Effector memory CD8-positive, alpha-beta T cell (primary cell): ENCODE results near the gene RUNX3.

Experiments
- ATAC-seq: fragments of 150-1000 bp; cut with Tn5 transposase; replicated peaks from 2 replicates; pipeline ENCODE4 v1.10.0; 2021; ENCODE audit warnings: mild to moderate bottlenecking, moderate library complexity
- DNase-seq, 3 experiments: peaks; one replicate each; pipeline ENCODE4 v3.0.0; 2021
- H3K27ac Mint-ChIP-seq, 2 donors: one replicate each; pipeline ENCODE4 v1.8.0; 2022; ENCODE audit warnings: mild to moderate bottlenecking in 2 of 2, mixed read lengths in 2 of 2, moderate library complexity in 2 of 2
- H3K27me3 Mint-ChIP-seq, 2 donors: one replicate each; pipeline ENCODE4 v1.8.0; 2022; ENCODE audit warnings: mixed read lengths in 2 of 2
- H3K36me3 Mint-ChIP-seq: one replicate; pipeline ENCODE4 v1.8.0; 2022; ENCODE audit warnings: mild to moderate bottlenecking, moderate library complexity, mixed read lengths; ENCODE audit not compliant: insufficient read depth
- H3K4me1 Mint-ChIP-seq, 2 donors: one replicate each; pipeline ENCODE4 v1.8.0; 2022; ENCODE audit warnings: low read depth in 2 of 2, mixed read lengths in 2 of 2
- H3K4me3 Mint-ChIP-seq, 2 donors: one replicate each; pipeline ENCODE4 v1.8.0; 2022; ENCODE audit warnings: mild to moderate bottlenecking in 2 of 2, mixed read lengths in 2 of 2, moderate library complexity in 2 of 2
- H3K9me3 Mint-ChIP-seq, 2 donors: one replicate each; pipeline ENCODE4 v1.8.0; 2022; ENCODE audit warnings: mixed read lengths in 2 of 2

Gene RUNX3

DNA sequence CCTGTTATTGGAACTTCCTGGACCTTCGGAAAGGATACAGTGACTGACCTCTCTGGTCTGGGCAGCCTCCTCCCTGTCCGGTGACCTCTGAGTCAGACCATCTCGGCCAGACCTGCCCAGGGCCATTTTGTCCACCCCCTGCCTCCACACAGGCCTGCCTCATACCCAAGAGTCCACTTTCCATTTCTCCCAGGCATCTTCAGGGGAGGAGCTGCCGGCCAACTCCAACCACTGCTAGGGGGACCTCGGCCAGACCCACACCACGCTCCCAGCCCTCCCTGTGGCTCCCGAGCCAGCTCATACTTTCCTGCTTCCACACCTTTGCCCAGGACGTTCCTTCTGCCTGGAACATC, 29.5 kb upstream of the RUNX3 start:
- Mint-ChIP-seq H3K27me3 (no peaks in the 10 kb centered on the region), H3K4me3 (peak overlapping the region in 1 of 2 donors; percentile 56), H3K4me1 (peaks cover 61 to 73% of the 10 kb centered on the region in 2 donors), H3K9me3 (no peaks in the 10 kb centered on the region), H3K27ac (peak overlapping the region in 1 of 2 donors; percentile 84), H3K36me3 (peaks cover 21% of the 10 kb centered on the region)
- no peak for ATAC-seq
- no peak for DNase-seq

GRCh38 chr1:24958766-24959622, 28.9 kb upstream of the RUNX3 start:
- peaks cover 15% of the 10 kb centered on the region for H3K36me3 Mint-ChIP-seq
- no peak for DNase-seq
- H3K27me3 Mint-ChIP-seq = no peaks in the 10 kb centered on the region
- no peak overlapping the region for H3K27ac Mint-ChIP-seq
- H3K9me3 Mint-ChIP-seq = no peaks in the 10 kb centered on the region
- peaks cover 62 to 73% of the 10 kb centered on the region in 2 donors for H3K4me1 Mint-ChIP-seq
- H3K4me3 Mint-ChIP-seq = peak overlapping the region; percentile 23 to 38
- no peak for ATAC-seq

DNA sequence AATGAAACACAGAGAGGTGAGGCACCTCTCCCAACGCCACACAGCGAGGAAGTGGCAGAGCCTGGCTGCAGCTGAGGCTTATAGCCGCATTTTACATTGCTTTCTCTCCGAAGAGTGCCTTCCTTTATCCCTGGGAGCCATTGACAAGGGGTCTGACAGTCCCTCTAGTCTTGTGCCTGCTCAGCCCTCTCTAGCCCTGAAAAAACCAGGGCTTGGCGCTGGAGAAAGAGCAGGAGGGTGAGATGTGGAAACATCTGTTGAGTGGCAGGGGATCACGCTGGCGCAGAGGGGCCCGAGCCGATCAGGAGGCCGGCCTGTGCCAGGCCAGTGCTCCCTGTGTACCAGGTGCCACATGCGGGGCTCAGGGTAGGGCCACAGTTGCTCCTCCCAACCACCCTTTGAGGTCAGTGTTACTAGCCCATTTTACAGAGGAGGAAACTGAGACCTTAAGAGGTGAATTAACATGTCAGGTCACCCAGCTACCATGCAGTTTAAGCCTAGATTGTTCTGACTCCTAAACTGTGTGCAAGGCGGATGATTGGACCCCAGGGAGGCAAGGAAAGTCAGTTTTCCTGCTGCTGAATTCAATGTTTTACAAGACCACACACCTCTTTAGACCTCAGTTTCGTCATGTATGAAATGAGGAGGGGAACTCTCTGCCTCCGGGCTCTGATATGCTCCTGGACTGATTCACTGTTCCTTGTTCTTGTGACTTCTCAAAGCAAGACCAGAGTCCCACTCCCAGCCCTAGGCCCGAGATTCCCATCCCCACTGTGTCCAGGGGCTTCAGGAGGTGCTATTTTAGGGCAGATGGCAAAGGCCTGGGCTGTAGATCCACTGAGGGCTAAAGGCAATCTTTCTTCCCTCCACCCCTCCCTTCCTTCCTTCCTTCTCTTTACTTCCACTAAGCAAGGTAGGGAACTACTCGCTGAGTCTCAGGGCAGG, 28.0 kb upstream of the RUNX3 start:
- peaks cover 56 to 67% of the 10 kb centered on the region in 2 donors for H3K4me1 Mint-ChIP-seq
- H3K9me3 Mint-ChIP-seq = no peaks in the 10 kb centered on the region
- DNase-seq = no peak
- no peaks in the 10 kb centered on the region for H3K27me3 Mint-ChIP-seq
- H3K4me3 Mint-ChIP-seq = peak overlapping the region; percentile 14 to 51
- ATAC-seq = no peak
- peak overlapping the region; percentile 69 to 78 for H3K27ac Mint-ChIP-seq
- peaks cover 9% of the 10 kb centered on the region for H3K36me3 Mint-ChIP-seq

DNA sequence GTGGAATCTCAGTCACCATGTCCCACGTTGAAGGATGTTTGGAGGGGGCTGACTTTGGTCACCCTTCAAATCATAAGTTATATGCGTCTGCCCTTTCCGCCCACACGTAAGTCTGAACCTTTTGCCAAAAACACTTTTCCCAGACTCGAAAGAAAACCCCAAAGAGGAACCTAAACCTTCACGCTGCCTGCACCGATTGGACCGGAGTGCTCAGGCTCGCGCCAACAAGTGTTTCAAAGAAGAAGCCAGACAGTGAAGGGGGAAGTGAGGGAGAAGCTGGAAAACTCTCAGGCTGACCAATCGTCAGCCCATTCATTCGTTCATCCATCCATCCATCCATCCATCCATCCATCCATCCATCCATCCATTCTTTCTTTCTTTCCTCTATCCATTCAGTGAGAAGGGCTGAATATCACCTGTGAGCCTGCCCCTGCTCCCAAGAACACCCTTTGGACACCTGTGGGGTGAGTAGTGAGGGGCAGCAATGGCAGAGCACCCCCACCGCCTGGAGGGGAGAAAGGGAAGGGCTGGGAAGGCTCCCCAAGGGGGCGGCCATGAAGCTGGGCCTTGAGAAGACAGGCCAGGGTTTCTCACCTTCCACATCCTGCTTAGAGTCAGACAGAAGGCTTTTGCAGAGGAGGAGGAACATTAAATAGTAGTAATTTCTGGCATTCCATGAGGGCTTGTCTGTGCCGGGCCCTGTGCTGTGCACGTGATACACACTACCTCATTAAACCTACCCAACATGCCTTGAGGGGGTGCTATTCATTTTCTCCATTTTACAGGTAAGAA, 27.1 kb upstream of the RUNX3 start:
- no peak for ATAC-seq
- Mint-ChIP-seq H3K36me3 (peaks cover 6% of the 10 kb centered on the region), H3K27ac (peak overlapping the region; percentile 69 to 78), H3K4me1 (peaks cover 58 to 69% of the 10 kb centered on the region in 2 donors), H3K4me3 (peak overlapping the region; percentile 38 to 51), H3K9me3 (no peaks in the 10 kb centered on the region), H3K27me3 (no peaks in the 10 kb centered on the region)
- DNase-seq = no peak

GRCh38 chr1:24955779-24956365, 25.8 kb upstream of the RUNX3 start:
- H3K27me3 Mint-ChIP-seq = no peaks in the 10 kb centered on the region
- peak overlapping the region; percentile 13 to 54 for H3K4me3 Mint-ChIP-seq
- peaks cover 6% of the 10 kb centered on the region for H3K36me3 Mint-ChIP-seq
- H3K9me3 Mint-ChIP-seq = no peaks in the 10 kb centered on the region
- ATAC-seq (no peak), DNase-seq (no peak)
- peaks cover 61 to 67% of the 10 kb centered on the region in 2 donors for H3K4me1 Mint-ChIP-seq
- H3K27ac Mint-ChIP-seq = peak overlapping the region; percentile 42 to 91

GRCh38 chr1:24955161-24955560, 25.1 kb upstream of the RUNX3 start:
- H3K4me3 Mint-ChIP-seq = peak overlapping the region; percentile 54 to 74
- no peaks in the 10 kb centered on the region for H3K9me3 Mint-ChIP-seq
- H3K4me1 Mint-ChIP-seq = peaks cover 61 to 70% of the 10 kb centered on the region in 2 donors
- ATAC-seq (peak; percentile 89), DNase-seq (peak in 2 of 3 experiments; percentile 46 to 53)
- peaks cover 9% of the 10 kb centered on the region for H3K36me3 Mint-ChIP-seq
- H3K27ac Mint-ChIP-seq = peak overlapping the region; percentile 42 to 91
- H3K27me3 Mint-ChIP-seq = no peaks in the 10 kb centered on the region

- Mint-ChIP-seq H3K36me3 (peaks cover 10% of the 10 kb centered on the region), H3K4me1 (peaks cover 55 to 67% of the 10 kb centered on the region in 2 donors), H3K9me3 (no peaks in the 10 kb centered on the region), H3K27ac (peak overlapping the region; percentile 42 to 91), H3K4me3 (peak overlapping the region; percentile 54 to 74), H3K27me3 (no peaks in the 10 kb centered on the region)
- ATAC-seq = peak; percentile 12
- DNase-seq = no peak
Measured at GRCh38 chr1:24954631-24955030, 24.6 kb upstream of the RUNX3 start.

DNA sequence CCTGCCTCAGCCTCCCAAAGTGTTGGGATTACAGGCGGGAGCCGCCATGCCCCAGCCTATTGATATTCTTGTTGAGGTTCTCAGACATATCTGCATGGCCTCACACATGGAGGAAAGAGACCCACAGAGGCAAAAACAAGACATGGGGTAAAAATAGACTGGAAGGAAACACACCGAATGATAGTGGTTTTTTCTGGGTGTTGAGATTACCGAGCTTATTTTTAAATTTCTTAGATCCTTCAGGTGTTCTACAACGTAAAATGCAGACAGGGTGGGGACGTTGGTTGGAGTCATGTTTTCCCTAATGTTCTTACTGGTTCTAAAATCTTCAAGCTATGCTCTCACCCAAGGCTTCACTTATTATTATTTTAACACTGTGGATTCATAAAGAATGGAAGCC, 23.9 kb upstream of the RUNX3 start:
- peaks cover 12% of the 10 kb centered on the region for H3K36me3 Mint-ChIP-seq
- no peaks in the 10 kb centered on the region for H3K27me3 Mint-ChIP-seq
- peak overlapping the region; percentile 50 to 54 for H3K4me3 Mint-ChIP-seq
- DNase-seq (no peak), ATAC-seq (no peak)
- no peaks in the 10 kb centered on the region for H3K9me3 Mint-ChIP-seq
- peaks cover 51 to 62% of the 10 kb centered on the region in 2 donors for H3K4me1 Mint-ChIP-seq
- H3K27ac Mint-ChIP-seq = peak overlapping the region; percentile 42 to 91

GRCh38 chr1:24952413-24952841, 22.4 kb upstream of the RUNX3 start:
- Mint-ChIP-seq H3K27ac (peak overlapping the region in 1 of 2 donors; percentile 85), H3K4me1 (peaks cover 60% of the 10 kb centered on the region in 2 donors), H3K36me3 (peaks cover 12% of the 10 kb centered on the region)

DNA sequence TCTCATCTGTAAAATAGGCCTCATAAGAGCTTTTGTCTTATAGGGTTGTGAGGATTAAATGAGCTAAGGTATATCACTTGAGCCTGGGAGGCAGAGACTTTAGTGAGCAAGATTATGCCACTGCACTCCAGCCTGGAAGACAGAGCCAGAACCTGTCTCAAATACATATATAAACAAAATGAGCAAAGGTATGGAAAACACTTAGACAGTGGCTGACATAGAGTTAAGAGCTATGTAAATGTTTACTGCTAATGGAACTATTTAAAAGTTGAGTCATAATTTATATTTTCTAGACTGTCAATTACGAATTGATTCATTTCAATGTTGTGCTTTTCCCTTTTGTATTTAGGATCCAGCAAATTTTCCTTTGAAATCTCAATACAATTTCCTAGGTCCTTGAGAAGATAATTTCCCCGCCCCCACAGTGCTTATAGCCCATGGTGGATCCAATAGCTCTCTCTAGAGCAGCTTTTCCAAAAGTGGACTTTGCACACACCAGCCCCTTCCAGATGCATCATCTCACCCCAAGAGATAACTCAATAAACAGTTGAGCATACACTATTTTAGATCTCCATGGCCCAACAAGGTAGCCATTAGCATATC, 21.8 kb upstream of the RUNX3 start:
- Mint-ChIP-seq H3K9me3 (no peaks in the 10 kb centered on the region), H3K4me1 (peaks cover 59 to 61% of the 10 kb centered on the region in 2 donors), H3K27me3 (no peaks in the 10 kb centered on the region), H3K4me3 (peak overlapping the region; percentile 56 to 60), H3K36me3 (peaks cover 12% of the 10 kb centered on the region), H3K27ac (peak overlapping the region in 1 of 2 donors; percentile 85)
- ATAC-seq (no peak), DNase-seq (no peak)

More at GRCh38 chr1:24952413-24952841, 22.4 kb upstream of the RUNX3 start:
- Mint-ChIP-seq H3K9me3 (no peaks in the 10 kb centered on the region), H3K4me3 (peak overlapping the region; percentile 56 to 60), H3K27me3 (no peaks in the 10 kb centered on the region)
- ATAC-seq = peak; percentile 67
- peak; percentile 55 to 62 (median 60) for DNase-seq

DNA sequence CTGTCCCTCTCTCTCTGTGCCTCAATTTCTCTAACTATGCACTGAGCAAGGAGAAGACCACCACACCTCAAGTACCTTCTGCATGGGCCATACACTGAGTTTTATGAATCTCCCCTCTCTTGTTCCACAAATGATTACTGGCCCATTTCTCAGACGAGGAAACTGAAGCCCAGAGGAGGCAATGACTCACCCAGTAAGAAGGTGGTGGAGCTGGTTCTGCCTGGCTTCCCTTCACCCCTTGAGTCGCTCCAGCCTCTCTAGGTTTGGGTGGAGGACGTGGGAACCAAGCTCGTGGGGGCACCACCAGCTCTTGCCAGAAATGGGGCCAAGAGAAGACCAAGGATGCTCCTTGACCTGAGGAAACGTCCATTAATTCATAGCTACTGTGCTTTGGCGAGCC, 21.3 kb upstream of the RUNX3 start:
- H3K9me3 Mint-ChIP-seq = no peaks in the 10 kb centered on the region
- H3K4me3 Mint-ChIP-seq = no peak overlapping the region
- DNase-seq (no peak), ATAC-seq (no peak)
- no peaks in the 10 kb centered on the region for H3K27me3 Mint-ChIP-seq
- peaks cover 12% of the 10 kb centered on the region for H3K36me3 Mint-ChIP-seq
- H3K4me1 Mint-ChIP-seq = peaks cover 59% of the 10 kb centered on the region in 2 donors
- peak overlapping the region in 1 of 2 donors; percentile 67 for H3K27ac Mint-ChIP-seq

GRCh38 chr1:24949331-24949881, 19.3 kb upstream of the RUNX3 start:
- Mint-ChIP-seq H3K27ac (peak overlapping the region in 1 of 2 donors; percentile 73), H3K9me3 (no peaks in the 10 kb centered on the region), H3K36me3 (peaks cover 6% of the 10 kb centered on the region), H3K27me3 (no peaks in the 10 kb centered on the region), H3K4me1 (peaks cover 48 to 49% of the 10 kb centered on the region in 2 donors), H3K4me3 (peak overlapping the region in 1 of 2 donors; percentile 43)
- DNase-seq = no peak
- no peak for ATAC-seq
